HFF-Myc (cell line): ENCODE results near the gene TNFRSF14.

Experiments
- DNase-seq: peaks from one replicate; pipeline ENCODE4 v3.0.0-alpha.2; 2011; ENCODE audit warnings: low read depth; ENCODE audit errors: extremely low read depth
- H3K4me3 ChIP-seq: replicated peaks from 2 replicates; pipeline ENCODE4 v1.5.1; 2011; ENCODE audit warnings: low read depth, mild to moderate bottlenecking, control low read depth, low read length
- CTCF ChIP-seq: IDR thresholded peaks from 2 replicates; pipeline ENCODE4 v1.5.1; 2012; ENCODE audit warnings: mild to moderate bottlenecking, low read depth, low read length, control low read depth; ENCODE audit errors: missing control alignments

Gene TNFRSF14

DNA sequence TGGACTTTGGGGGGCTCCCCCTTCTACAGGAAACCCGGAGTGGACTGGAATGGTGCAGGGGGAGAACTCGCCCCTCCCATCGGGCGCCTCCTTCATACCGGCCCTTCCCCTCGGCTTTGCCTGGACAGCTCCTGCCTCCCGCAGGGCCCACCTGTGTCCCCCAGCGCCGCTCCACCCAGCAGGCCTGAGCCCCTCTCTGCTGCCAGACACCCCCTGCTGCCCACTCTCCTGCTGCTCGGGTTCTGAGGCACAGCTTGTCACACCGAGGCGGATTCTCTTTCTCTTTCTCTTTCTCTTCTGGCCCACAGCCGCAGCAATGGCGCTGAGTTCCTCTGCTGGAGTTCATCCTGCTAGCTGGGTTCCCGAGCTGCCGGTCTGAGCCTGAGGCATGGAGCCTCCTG, at the start of gene TNFRSF14:
Gene TNFRSF14 (plus strand): TSS at position 95 of the 401 bp plus-strand sequence. CDS start 294 bp downstream, at position 389.
- H3K4me3 ChIP-seq, result peak within 1 kb of the TSS; percentile 38
- TF ChIP-seq CTCF, result no peak
- DNase-seq, result no peak

- H3K4me3 ChIP-seq, result no peak overlapping the region
- no peak for DNase-seq
- no peak for TF ChIP-seq CTCF
Observed at GRCh38 chr1:2506901-2507565, 49.1 kb upstream of the TNFRSF14 start.

- DNase-seq, result no peak
- no peak overlapping the region for H3K4me3 ChIP-seq
- no peak for TF ChIP-seq CTCF
Observed at GRCh38 chr1:2507744-2508155, 48.4 kb upstream of the TNFRSF14 start.

GRCh38 chr1:2508180-2508579, 48.0 kb upstream of the TNFRSF14 start:
- DNase-seq, result no peak
- H3K4me3 ChIP-seq, result no peak overlapping the region
- TF ChIP-seq CTCF, result no peak

DNA sequence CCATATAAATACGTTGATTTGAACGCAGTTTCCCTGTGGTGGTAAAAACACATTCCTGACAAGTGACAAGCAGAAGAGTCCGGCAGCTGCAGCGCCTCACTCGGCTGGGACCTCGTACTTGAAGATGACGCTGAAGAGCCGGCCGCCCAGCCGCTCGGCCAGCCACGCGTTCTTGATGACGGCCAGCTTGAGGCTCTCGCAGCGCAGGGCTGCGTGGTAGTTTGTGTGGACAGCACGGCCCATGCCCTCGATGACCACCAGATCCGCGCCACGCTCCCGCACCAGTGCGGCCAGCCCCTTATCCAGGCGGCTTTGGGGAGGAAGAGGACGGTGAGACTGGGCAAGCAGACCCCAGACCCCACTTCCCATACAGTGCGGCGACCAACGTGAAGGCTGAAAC, 47.4 kb upstream of the TNFRSF14 start:
- TF ChIP-seq CTCF, result no peak
- no peak for DNase-seq
- no peak overlapping the region for H3K4me3 ChIP-seq

DNA sequence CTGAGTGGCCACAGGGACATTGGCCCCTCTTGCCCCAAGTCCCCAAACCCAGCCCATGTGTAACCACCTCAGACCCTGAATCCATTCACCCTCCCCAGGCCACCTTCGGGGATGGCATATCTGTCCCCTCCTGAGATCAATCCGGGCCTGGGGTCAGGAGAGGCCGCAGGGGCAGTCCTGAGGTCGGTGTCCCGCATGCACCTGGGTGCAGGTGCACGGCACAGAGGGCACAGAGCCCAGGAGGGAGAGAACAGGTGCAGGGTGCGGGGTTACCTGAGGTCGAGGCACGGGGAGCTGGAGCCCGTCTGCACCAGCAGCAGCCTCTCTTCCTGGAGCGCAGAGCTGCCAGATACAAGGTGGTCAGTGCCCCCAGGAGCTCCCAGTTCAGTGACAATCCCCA, 46.6 kb upstream of the TNFRSF14 start:
- H3K4me3 ChIP-seq, result no peak overlapping the region
- no peak for DNase-seq
- no peak for TF ChIP-seq CTCF

- no peak overlapping the region for H3K4me3 ChIP-seq
- TF ChIP-seq CTCF, result no peak
- DNase-seq, result no peak
Observed at GRCh38 chr1:2510366-2511155, 45.6 kb upstream of the TNFRSF14 start.
